Neural cell (in vitro differentiated cells): ENCODE results near the gene APBB2. TPM values are rescaled to one million over a fixed set of nuclear protein-coding genes. Genes with fewer than 3 reads are reported as not detected.

Experiments used
- H2AFZ ChIP-seq: fragments of 200-600, 300-800 bp; sonication (generic), shearing (Covaris generic); 2 replicates; pipeline ENCODE4 v1.6.0; 2014; ENCODE audit warnings: low read depth, mild to moderate bottlenecking, antibody characterized with exemption, low read length, moderate library complexity
- H3F3A ChIP-seq: fragments of 200-600 bp; shearing (Covaris generic); 2 replicates; pipeline ENCODE4 v1.6.1; 2016; ENCODE audit warnings: mild to moderate bottlenecking, moderate library complexity, mixed read lengths, antibody characterized with exemption, low read length; ENCODE audit not compliant: insufficient read depth, poor library complexity, severe bottlenecking
- H3K27ac ChIP-seq: fragments of 200-600, 300-800 bp; sonication (generic), shearing (Covaris generic); 2 replicates; pipeline ENCODE4 v1.5.1; 2014; ENCODE audit warnings: mild to moderate bottlenecking, low read length, moderate library complexity
- H3K27me3 ChIP-seq: fragments of 300-800, 200-600 bp; sonication (generic), shearing (Covaris generic); 2 replicates; pipeline ENCODE4 v1.6.0; 2014; ENCODE audit warnings: mild to moderate bottlenecking, low read depth, low read length, moderate library complexity; ENCODE audit not compliant: insufficient read depth
- H3K36me3 ChIP-seq: fragments of 300-800, 200-600 bp; sonication (generic), shearing (Covaris generic); 2 replicates; pipeline ENCODE4 v1.5.1; 2014; ENCODE audit warnings: mild to moderate bottlenecking, antibody characterized with exemption, low read length, moderate library complexity; ENCODE audit not compliant: insufficient read depth
- H3K4me2 ChIP-seq: fragments of 300-800, 200-600 bp; sonication (generic), shearing (Covaris generic); 2 replicates; pipeline ENCODE4 v1.6.0; 2014; ENCODE audit warnings: mild to moderate bottlenecking, low read length
- H3K4me3 ChIP-seq: fragments of 300-800, 200-600 bp; sonication (generic), shearing (Covaris generic); 2 replicates; pipeline ENCODE4 v1.5.1; 2014; ENCODE audit warnings: mild to moderate bottlenecking, low read length, moderate library complexity
- H3K79me2 ChIP-seq: fragments of 200-600 bp; shearing (Covaris generic); replicated peaks from 2 replicates; pipeline ENCODE4 v1.6.0; 2014; ENCODE audit warnings: mild to moderate bottlenecking, low read length, moderate library complexity; ENCODE audit not compliant: insufficient read depth
- H3K9ac ChIP-seq: fragments of 300-800, 200-600 bp; sonication (generic), shearing (Covaris generic); 2 replicates; pipeline ENCODE4 v1.6.1; 2016; ENCODE audit warnings: mild to moderate bottlenecking, low read length, mixed read lengths
- H3K9me2 ChIP-seq: fragments of 200-600 bp; shearing (Covaris generic); 2 replicates; pipeline ENCODE4 v1.6.1; 2016; ENCODE audit warnings: mild to moderate bottlenecking, low read length, mixed read lengths; ENCODE audit not compliant: insufficient read depth
- H3K9me3 ChIP-seq: fragments of 200-600, 300-800 bp; sonication (generic), shearing (Covaris generic); 2 replicates; pipeline ENCODE4 v1.6.1; 2016; ENCODE audit warnings: mild to moderate bottlenecking, mixed run types, low read length, moderate library complexity, mixed read lengths
- H4K20me1 ChIP-seq: fragments of 200-600 bp; shearing (Covaris generic); 2 replicates; pipeline ENCODE4 v1.6.1; 2016; ENCODE audit warnings: mild to moderate bottlenecking, mixed run types; ENCODE audit not compliant: insufficient read depth
- EP300 ChIP-seq: fragments of 450-650 bp; conservative IDR thresholded peaks from 2 replicates; pipeline ENCODE4 v1.6.1; 2014; ENCODE audit warnings: antibody characterized with exemption, mild to moderate bottlenecking, moderate library complexity; ENCODE audit not compliant: poor library complexity, severe bottlenecking
- EZH2 ChIP-seq: fragments of 200-600, 300-800 bp; shearing (Covaris generic), sonication (generic); IDR thresholded peaks from 2 replicates; pipeline ENCODE4 v1.6.1; 2014; ENCODE audit warnings: antibody characterized with exemption, low read length, borderline replicate concordance, mild to moderate bottlenecking; ENCODE audit not compliant: insufficient read depth, poor library complexity, severe bottlenecking
- MXI1 ChIP-seq: fragments of 450-650 bp; conservative IDR thresholded peaks from 2 replicates; pipeline ENCODE4 v1.6.1; 2014; ENCODE audit warnings: antibody characterized with exemption, mild to moderate bottlenecking; ENCODE audit not compliant: poor library complexity, severe bottlenecking
- POLR2AphosphoS5 ChIP-seq: IDR thresholded peaks from 2 replicates; pipeline ENCODE4 v1.6.1; 2012
- RAD21 ChIP-seq: fragments of 450-650 bp; conservative IDR thresholded peaks from 2 replicates; pipeline ENCODE4 v1.6.1; 2014; ENCODE audit warnings: antibody characterized with exemption, mild to moderate bottlenecking, moderate library complexity
- SMC3 ChIP-seq: fragments of 450-650 bp; conservative IDR thresholded peaks from 2 replicates; pipeline ENCODE4 v1.6.1; 2014; ENCODE audit warnings: antibody characterized with exemption, mild to moderate bottlenecking, moderate library complexity; ENCODE audit not compliant: poor library complexity
- TAF1 ChIP-seq: IDR thresholded peaks from 2 replicates; pipeline ENCODE4 v1.6.1; 2012; ENCODE audit warnings: low read depth
- polyA plus RNA-seq: library from polyadenylated mRNA; depleted of rRNA; stranded (reverse); fragments of >200 nt; gene quantifications from 2 replicates; pipeline ENCODE4 v1.2.3, GENCODE V29; 2014
- TF ChIP-seq, protein P1 (sequence below): fragments of 450-650 bp; IDR thresholded peaks from 2 replicates; pipeline ENCODE4 v1.5.1; 2014; ENCODE audit warnings: antibody characterized with exemption, mild to moderate bottlenecking, moderate library complexity; ENCODE audit not compliant: poor library complexity, severe bottlenecking
- TF ChIP-seq, protein P2 (sequence below): IDR thresholded peaks from 2 replicates; pipeline ENCODE4 v1.6.1; 2012; ENCODE audit warnings: borderline replicate concordance

APBB2 gene
- polyA plus RNA-seq, 1 donor from 2014 or later, result 41.9 TPM

DNA sequence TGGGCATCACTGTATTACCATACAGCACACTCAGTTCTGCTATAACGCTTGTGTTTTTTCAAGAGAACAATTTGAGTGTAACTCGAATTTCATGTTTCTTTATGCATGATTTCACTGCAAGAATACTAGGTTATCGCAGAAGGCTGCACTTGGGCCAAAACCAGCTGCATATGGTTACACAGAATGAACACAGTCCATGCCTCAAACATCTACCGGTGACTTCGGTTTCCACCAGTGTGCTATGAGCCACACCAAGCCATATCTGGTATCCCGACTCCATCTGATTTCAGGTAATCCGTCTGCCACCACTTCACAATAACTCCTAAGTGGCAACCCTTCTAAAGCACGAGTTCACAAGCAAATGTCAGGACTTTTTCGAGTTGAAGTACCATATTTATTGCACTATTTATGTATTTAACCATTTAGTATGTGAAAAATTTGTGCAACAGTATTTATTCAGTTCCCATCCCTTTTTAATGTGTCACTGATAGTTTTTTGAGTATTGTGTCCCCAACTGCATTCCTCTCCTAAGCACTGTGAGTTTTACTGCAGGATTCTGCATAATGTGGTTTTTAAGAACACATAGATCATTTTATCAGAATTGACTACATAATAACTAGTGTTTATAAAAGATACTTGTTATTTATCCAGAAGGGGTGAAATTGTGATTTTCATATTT lies 111.8 kb downstream of the APBB2 start:
- Histone ChIP-seq H3K4me2 (no peak overlapping the region), H3F3A (no peaks in the 10 kb centered on the region), H2AFZ (no peak overlapping the region), H3K9me3 (no peaks in the 10 kb centered on the region), H3K27ac (no peak overlapping the region), H4K20me1 (no peaks in the 10 kb centered on the region), H3K9ac (no peak overlapping the region), H3K79me2 (no peaks in the 10 kb centered on the region), H3K9me2 (no peaks in the 10 kb centered on the region), H3K27me3 (no peaks in the 10 kb centered on the region), H3K4me3 (no peak overlapping the region), H3K36me3 (no peaks in the 10 kb centered on the region)
- no peak for TF ChIP-seq RAD21
- TF ChIP-seq TAF1, result no peak
- no peak for TF ChIP-seq POLR2AphosphoS5
- no peak for TF ChIP-seq EP300
- no peak for TF ChIP-seq EZH2
- TF ChIP-seq SMC3, result no peak
- TF ChIP-seq, protein P1, sequence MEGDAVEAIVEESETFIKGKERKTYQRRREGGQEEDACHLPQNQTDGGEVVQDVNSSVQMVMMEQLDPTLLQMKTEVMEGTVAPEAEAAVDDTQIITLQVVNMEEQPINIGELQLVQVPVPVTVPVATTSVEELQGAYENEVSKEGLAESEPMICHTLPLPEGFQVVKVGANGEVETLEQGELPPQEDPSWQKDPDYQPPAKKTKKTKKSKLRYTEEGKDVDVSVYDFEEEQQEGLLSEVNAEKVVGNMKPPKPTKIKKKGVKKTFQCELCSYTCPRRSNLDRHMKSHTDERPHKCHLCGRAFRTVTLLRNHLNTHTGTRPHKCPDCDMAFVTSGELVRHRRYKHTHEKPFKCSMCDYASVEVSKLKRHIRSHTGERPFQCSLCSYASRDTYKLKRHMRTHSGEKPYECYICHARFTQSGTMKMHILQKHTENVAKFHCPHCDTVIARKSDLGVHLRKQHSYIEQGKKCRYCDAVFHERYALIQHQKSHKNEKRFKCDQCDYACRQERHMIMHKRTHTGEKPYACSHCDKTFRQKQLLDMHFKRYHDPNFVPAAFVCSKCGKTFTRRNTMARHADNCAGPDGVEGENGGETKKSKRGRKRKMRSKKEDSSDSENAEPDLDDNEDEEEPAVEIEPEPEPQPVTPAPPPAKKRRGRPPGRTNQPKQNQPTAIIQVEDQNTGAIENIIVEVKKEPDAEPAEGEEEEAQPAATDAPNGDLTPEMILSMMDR, result no peak
- no peak for TF ChIP-seq MXI1
- TF ChIP-seq, protein P2, sequence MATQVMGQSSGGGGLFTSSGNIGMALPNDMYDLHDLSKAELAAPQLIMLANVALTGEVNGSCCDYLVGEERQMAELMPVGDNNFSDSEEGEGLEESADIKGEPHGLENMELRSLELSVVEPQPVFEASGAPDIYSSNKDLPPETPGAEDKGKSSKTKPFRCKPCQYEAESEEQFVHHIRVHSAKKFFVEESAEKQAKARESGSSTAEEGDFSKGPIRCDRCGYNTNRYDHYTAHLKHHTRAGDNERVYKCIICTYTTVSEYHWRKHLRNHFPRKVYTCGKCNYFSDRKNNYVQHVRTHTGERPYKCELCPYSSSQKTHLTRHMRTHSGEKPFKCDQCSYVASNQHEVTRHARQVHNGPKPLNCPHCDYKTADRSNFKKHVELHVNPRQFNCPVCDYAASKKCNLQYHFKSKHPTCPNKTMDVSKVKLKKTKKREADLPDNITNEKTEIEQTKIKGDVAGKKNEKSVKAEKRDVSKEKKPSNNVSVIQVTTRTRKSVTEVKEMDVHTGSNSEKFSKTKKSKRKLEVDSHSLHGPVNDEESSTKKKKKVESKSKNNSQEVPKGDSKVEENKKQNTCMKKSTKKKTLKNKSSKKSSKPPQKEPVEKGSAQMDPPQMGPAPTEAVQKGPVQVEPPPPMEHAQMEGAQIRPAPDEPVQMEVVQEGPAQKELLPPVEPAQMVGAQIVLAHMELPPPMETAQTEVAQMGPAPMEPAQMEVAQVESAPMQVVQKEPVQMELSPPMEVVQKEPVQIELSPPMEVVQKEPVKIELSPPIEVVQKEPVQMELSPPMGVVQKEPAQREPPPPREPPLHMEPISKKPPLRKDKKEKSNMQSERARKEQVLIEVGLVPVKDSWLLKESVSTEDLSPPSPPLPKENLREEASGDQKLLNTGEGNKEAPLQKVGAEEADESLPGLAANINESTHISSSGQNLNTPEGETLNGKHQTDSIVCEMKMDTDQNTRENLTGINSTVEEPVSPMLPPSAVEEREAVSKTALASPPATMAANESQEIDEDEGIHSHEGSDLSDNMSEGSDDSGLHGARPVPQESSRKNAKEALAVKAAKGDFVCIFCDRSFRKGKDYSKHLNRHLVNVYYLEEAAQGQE, result no peak

DNA sequence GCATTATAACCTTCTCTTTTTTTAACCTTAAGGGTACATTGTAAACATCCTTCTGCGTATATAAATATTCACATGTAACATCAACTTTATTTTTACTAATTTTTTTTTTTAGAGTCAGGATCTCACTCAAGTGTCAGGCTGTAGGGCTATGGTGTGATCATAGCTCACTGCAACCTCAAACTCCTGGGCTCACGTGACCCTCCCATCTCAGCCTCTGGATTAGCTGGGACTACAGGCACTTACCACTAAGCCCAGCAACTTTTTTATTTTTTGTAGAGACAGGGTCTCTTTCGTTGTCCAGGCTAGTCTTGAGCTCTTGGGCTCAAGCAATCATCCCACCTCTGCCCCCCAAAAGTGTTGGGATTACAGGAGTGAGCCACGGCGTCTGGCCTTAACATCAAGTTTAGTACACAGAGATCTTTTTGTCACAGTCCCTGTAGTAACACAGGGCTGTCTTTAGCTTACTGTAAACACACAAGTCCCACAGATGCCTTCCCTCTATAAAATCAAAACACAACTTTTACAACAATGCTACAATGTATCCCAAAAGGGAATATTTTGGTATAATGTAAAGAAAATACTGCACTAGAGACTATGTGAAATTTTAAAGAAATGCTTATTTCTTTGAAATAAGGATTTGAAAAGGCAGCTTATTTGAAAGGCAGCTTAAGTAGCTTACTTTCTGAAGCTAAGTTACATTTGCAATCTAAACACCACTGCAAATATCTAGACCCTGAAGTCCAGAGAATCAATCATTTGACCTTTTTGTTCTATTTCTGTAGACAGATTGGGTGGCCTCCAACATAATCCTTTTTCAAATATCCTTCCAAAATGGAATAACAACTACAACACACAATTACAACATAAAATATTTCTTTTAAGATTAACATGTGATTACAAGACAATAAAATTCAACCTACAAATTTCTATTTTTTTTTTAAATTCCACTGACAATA lies 116.0 kb downstream of the APBB2 start:
- Histone ChIP-seq H3K4me2 (no peak overlapping the region), H4K20me1 (no peaks in the 10 kb centered on the region), H3K36me3 (no peaks in the 10 kb centered on the region), H3K4me3 (no peak overlapping the region), H3K79me2 (no peaks in the 10 kb centered on the region), H2AFZ (no peak overlapping the region), H3K9me3 (no peaks in the 10 kb centered on the region), H3K9me2 (no peaks in the 10 kb centered on the region), H3K27me3 (no peaks in the 10 kb centered on the region), H3F3A (no peaks in the 10 kb centered on the region), H3K27ac (no peak overlapping the region), H3K9ac (no peak overlapping the region)
- TF ChIP-seq SMC3, result no peak
- TF ChIP-seq, protein P1, result no peak
- TF ChIP-seq MXI1, result no peak
- TF ChIP-seq, protein P2, result no peak
- TF ChIP-seq POLR2AphosphoS5, result no peak
